DOHH2 (cell line): ENCODE results near the gene SLIT1.

Experiments
- H3F3A ChIP-seq: fragments of 200-600 bp; sonication (generic), shearing (Covaris generic); 2 replicates; pipeline ENCODE4 v1.6.0; 2016; ENCODE audit warnings: antibody characterized with exemption, mild to moderate bottlenecking; ENCODE audit not compliant: control insufficient read depth, insufficient read depth
- H3K27ac ChIP-seq: fragments of 200-600 bp; sonication (generic); 2 replicates; pipeline ENCODE4 v1.5.1; 2014; ENCODE audit warnings: low read depth, mild to moderate bottlenecking, low read length, moderate library complexity
- H3K27me3 ChIP-seq: fragments of 200-600 bp; sonication (generic); 2 replicates; pipeline ENCODE4 v1.6.1; 2014; ENCODE audit warnings: mild to moderate bottlenecking, low read length, mixed read lengths; ENCODE audit not compliant: control insufficient read depth
- H3K36me3 ChIP-seq: fragments of 200-600 bp; sonication (generic); 2 replicates; pipeline ENCODE4 v1.6.1; 2014; ENCODE audit warnings: mild to moderate bottlenecking, low read length, moderate library complexity, mixed read lengths; ENCODE audit not compliant: control insufficient read depth
- H3K4me1 ChIP-seq: fragments of 200-600 bp; sonication (generic); 2 replicates; pipeline ENCODE4 v1.6.1; 2014; ENCODE audit warnings: mild to moderate bottlenecking, low read length, mixed read lengths; ENCODE audit not compliant: control insufficient read depth
- H3K4me2 ChIP-seq: fragments of 200-600 bp; sonication (generic); 2 replicates; pipeline ENCODE4 v1.6.0; 2014; ENCODE audit warnings: mild to moderate bottlenecking, low read length, moderate library complexity
- H3K4me3 ChIP-seq: fragments of 200-600 bp; sonication (generic); 2 replicates; pipeline ENCODE4 v1.5.1; 2014; ENCODE audit warnings: mild to moderate bottlenecking, low read length, mixed read lengths
- H3K79me2 ChIP-seq: fragments of 200-600 bp; sonication (generic); 2 replicates; pipeline ENCODE4 v1.6.1; 2014; ENCODE audit warnings: mild to moderate bottlenecking, low read length, mixed read lengths; ENCODE audit not compliant: control insufficient read depth
- H3K9me2 ChIP-seq: fragments of 200-600 bp; sonication (generic); replicated peaks from 2 replicates; pipeline ENCODE4 v1.6.1; 2014; ENCODE audit warnings: mild to moderate bottlenecking, low read length, mixed read lengths; ENCODE audit not compliant: control insufficient read depth
- H3K9me3 ChIP-seq: fragments of 200-600 bp; sonication (generic); 2 replicates; pipeline ENCODE4 v1.6.1; 2014; ENCODE audit warnings: antibody characterized with exemption, low read length, mixed read lengths; ENCODE audit not compliant: control insufficient read depth, insufficient read depth
- H4K20me1 ChIP-seq: fragments of 200-600 bp; sonication (generic); 2 replicates; pipeline ENCODE4 v1.6.0; 2014; ENCODE audit warnings: low read depth, mild to moderate bottlenecking, antibody characterized with exemption, low read length, moderate library complexity; ENCODE audit not compliant: control insufficient read depth, insufficient read depth
- CTCF ChIP-seq: fragments of 200-600 bp; sonication (generic); IDR thresholded peaks from one replicate; pipeline ENCODE4 v1.5.1; 2014; ENCODE audit warnings: antibody characterized with exemption, mild to moderate bottlenecking, low read depth, low read length; ENCODE audit not compliant: poor library complexity, severe bottlenecking
- EZH2phosphoT487 ChIP-seq: fragments of 200-600 bp; sonication (generic); IDR thresholded peaks from 2 replicates; pipeline ENCODE4 v1.6.1; 2017; ENCODE audit warnings: borderline replicate concordance, mild to moderate bottlenecking, antibody characterized with exemption, low read length, moderate library complexity, mixed read lengths

Gene SLIT1

GRCh38 chr10:97109547-97109946 lies 76.2 kb downstream of the SLIT1 start:
- H3K27me3 ChIP-seq, result peaks cover 13% of the 10 kb centered on the region
- no peak overlapping the region for H3K27ac ChIP-seq
- H3K9me3 ChIP-seq, result no peaks in the 10 kb centered on the region
- no peaks in the 10 kb centered on the region for H3K4me1 ChIP-seq
- no peaks in the 10 kb centered on the region for H4K20me1 ChIP-seq
- no peaks in the 10 kb centered on the region for H3K36me3 ChIP-seq
- no peak overlapping the region for H3K4me3 ChIP-seq
- TF ChIP-seq EZH2phosphoT487 (no peak), CTCF (no peak)
- H3K4me2 ChIP-seq, result no peak overlapping the region
- H3K79me2 ChIP-seq, result no peaks in the 10 kb centered on the region
- H3F3A ChIP-seq, result no peaks in the 10 kb centered on the region
- no peaks in the 10 kb centered on the region for H3K9me2 ChIP-seq

GRCh38 chr10:97107551-97107950 lies 78.2 kb downstream of the SLIT1 start:
- H3K27ac ChIP-seq, result no peak overlapping the region
- peaks cover 16% of the 10 kb centered on the region for H3K27me3 ChIP-seq
- TF ChIP-seq CTCF (no peak), EZH2phosphoT487 (no peak)
- no peak overlapping the region for H3K4me3 ChIP-seq
- no peaks in the 10 kb centered on the region for H3K9me2 ChIP-seq
- H3K9me3 ChIP-seq, result no peaks in the 10 kb centered on the region
- no peaks in the 10 kb centered on the region for H3K79me2 ChIP-seq
- H3K4me2 ChIP-seq, result no peak overlapping the region
- H3K36me3 ChIP-seq, result no peaks in the 10 kb centered on the region
- H3K4me1 ChIP-seq, result no peaks in the 10 kb centered on the region
- H4K20me1 ChIP-seq, result no peaks in the 10 kb centered on the region
- no peaks in the 10 kb centered on the region for H3F3A ChIP-seq

GRCh38 chr10:97106207-97106606 lies 79.6 kb downstream of the SLIT1 start:
- Histone ChIP-seq H3K4me2 (no peak overlapping the region), H4K20me1 (no peaks in the 10 kb centered on the region), H3K9me2 (no peaks in the 10 kb centered on the region), H3K4me3 (no peak overlapping the region), H3K4me1 (no peaks in the 10 kb centered on the region), H3F3A (no peaks in the 10 kb centered on the region), H3K27me3 (peaks cover 18% of the 10 kb centered on the region), H3K79me2 (no peaks in the 10 kb centered on the region), H3K27ac (no peak overlapping the region), H3K36me3 (no peaks in the 10 kb centered on the region), H3K9me3 (no peaks in the 10 kb centered on the region)
- TF ChIP-seq CTCF (no peak), EZH2phosphoT487 (no peak)

- H3K27me3 ChIP-seq, result peaks cover 18% of the 10 kb centered on the region
- no peak for TF ChIP-seq EZH2phosphoT487
- TF ChIP-seq CTCF, result no peak
- H3K79me2 ChIP-seq, result no peaks in the 10 kb centered on the region
- no peaks in the 10 kb centered on the region for H3K36me3 ChIP-seq
- no peaks in the 10 kb centered on the region for H3F3A ChIP-seq
- no peak overlapping the region for H3K4me3 ChIP-seq
- no peaks in the 10 kb centered on the region for H3K9me3 ChIP-seq
- H3K9me2 ChIP-seq, result no peaks in the 10 kb centered on the region
- H3K4me2 ChIP-seq, result no peak overlapping the region
- no peaks in the 10 kb centered on the region for H3K4me1 ChIP-seq
- no peaks in the 10 kb centered on the region for H4K20me1 ChIP-seq
- H3K27ac ChIP-seq, result no peak overlapping the region
These were observed 80.5 kb downstream of the SLIT1 start for GRCh38 chr10:97105303-97105702.
